ENCODE results near the gene GARIN1A. TPM values are rescaled to one million over a fixed set of nuclear protein-coding genes. Genes with fewer than 3 reads are reported as not detected.

Gene GARIN1A
- total RNA-seq, 1 donor from 2014 or later, result 8.2 TPM

GRCh38 chr7:128718967-128719642 lies 47.0 kb downstream of the GARIN1A start:
- Mint-ChIP-seq H3K4me3 (ENCODE audit: unreplicated experiment) (no peak overlapping the region), H3K27ac (ENCODE audit: unreplicated experiment) (no peak overlapping the region), H3K4me1 (ENCODE audit: low read depth, unreplicated experiment) (peaks cover 5% of the 10 kb centered on the region), H3K27me3 (ENCODE audit: unreplicated experiment) (peaks cover 2% of the 10 kb centered on the region), H3K36me3 (ENCODE audit: unreplicated experiment) (no peaks in the 10 kb centered on the region), H3K9me3 (ENCODE audit: unreplicated experiment) (peaks cover under 1% of the 10 kb centered on the region)
- no peak for TF ChIP-seq CTCF (IDR thresholded peaks at IDR 0.05; ENCODE audit: partially characterized antibody, unreplicated experiment)
- DNase-seq, result no peak

GRCh38 chr7:128721376-128721775 lies 49.3 kb downstream of the GARIN1A start:
- Mint-ChIP-seq H3K9me3 (ENCODE audit: unreplicated experiment) (no peaks in the 10 kb centered on the region), H3K27me3 (ENCODE audit: unreplicated experiment) (peaks cover 4% of the 10 kb centered on the region), H3K27ac (ENCODE audit: unreplicated experiment) (no peak overlapping the region), H3K36me3 (ENCODE audit: unreplicated experiment) (no peaks in the 10 kb centered on the region), H3K4me1 (ENCODE audit: low read depth, unreplicated experiment) (peaks cover 5% of the 10 kb centered on the region), H3K4me3 (ENCODE audit: unreplicated experiment) (no peak overlapping the region)
- DNase-seq, result no peak
- no peak for TF ChIP-seq CTCF (IDR thresholded peaks at IDR 0.05; ENCODE audit: partially characterized antibody, unreplicated experiment)

Other genes with a start within 250 kb of the GARIN1A start
- gene HILPDA, start 216.4 kb upstream of the GARIN1A start, total RNA-seq (ENCODE audit: unreplicated experiment), result 24.9 TPM
- gene METTL2B, start 195.5 kb upstream of the GARIN1A start, total RNA-seq (ENCODE audit: unreplicated experiment), result 40.9 TPM
- gene CALU, start 67.1 kb downstream of the GARIN1A start, total RNA-seq (ENCODE audit: unreplicated experiment), result 63.6 TPM
- gene OPN1SW, start 103.5 kb downstream of the GARIN1A start, total RNA-seq (ENCODE audit: unreplicated experiment), result not detected
- 202 TPM for gene CCDC136, start 119.7 kb downstream of the GARIN1A start, total RNA-seq (ENCODE audit: unreplicated experiment)
- gene FLNC, start 158.1 kb downstream of the GARIN1A start, total RNA-seq (ENCODE audit: unreplicated experiment), result 241 TPM
- gene ATP6V1F, start 190.6 kb downstream of the GARIN1A start, total RNA-seq (ENCODE audit: unreplicated experiment), result 133 TPM
- gene KCP, start 238.4 kb downstream of the GARIN1A start, total RNA-seq (ENCODE audit: unreplicated experiment), result 2.2 TPM